PFSK-1 (cell line): ENCODE data around the gene RAB31.

Experiments used
- POLR2AphosphoS5 ChIP-seq: IDR thresholded peaks from 2 replicates; pipeline ENCODE4 v1.6.1; 2012; ENCODE audit warnings: low read depth, mild to moderate bottlenecking, control low read depth, low read length, moderate library complexity
- SIN3A ChIP-seq: IDR thresholded peaks from 2 replicates; pipeline ENCODE4 v1.6.1; 2012; ENCODE audit warnings: mild to moderate bottlenecking, low read length, moderate library complexity, borderline replicate concordance; ENCODE audit not compliant: insufficient read depth

GRCh38 chr18:9796935-9797549 is 88.9 kb downstream of the RAB31 start:
- TF ChIP-seq SIN3A (no peak), POLR2AphosphoS5 (no peak)
